HG02938 (cell line): ENCODE results near the gene RNF223.
A peak's percentile ranks its signal among the peaks of the same experiment; 100 is the strongest.
"Not testable (repeated sequence)": the region's sequence is repeated elsewhere in the genome, so short reads cannot be mapped to it uniquely, and the experiment has no call there.

Source experiments
- ATAC-seq: cut with Tn5 transposase; IDR thresholded peaks from one replicate; pipeline ENCODE4 v1.9.1; 2021; ENCODE audit warnings: mild to moderate bottlenecking, moderate library complexity; ENCODE audit not compliant: unreplicated experiment

Gene RNF223

GRCh38 chr1:1074631-1075147 is 583 bp upstream of the RNF223 start:
- no peak for ATAC-seq

GRCh38 chr1:1072849-1073742 is 1.0 kb downstream of the RNF223 start:
- no peak for ATAC-seq

- ATAC-seq, result no peak
These were observed 1.7 kb downstream of the RNF223 start for GRCh38 chr1:1072299-1072848.

- no peak for ATAC-seq
These were observed 2.4 kb downstream of the RNF223 start for GRCh38 chr1:1071486-1072298.

GRCh38 chr1:1069711-1070676 is 4.1 kb downstream of the RNF223 start:
- no peak for ATAC-seq

GRCh38 chr1:1069056-1069710 is 4.9 kb downstream of the RNF223 start:
- ATAC-seq, result no peak

GRCh38 chr1:1068517-1069055 is 5.5 kb downstream of the RNF223 start:
- ATAC-seq, result no peak

GRCh38 chr1:1067860-1068516 is 6.1 kb downstream of the RNF223 start:
- ATAC-seq, result no peak

GRCh38 chr1:1067284-1067859 is 6.7 kb downstream of the RNF223 start:
- no peak for ATAC-seq

GRCh38 chr1:1066403-1067283 is 7.5 kb downstream of the RNF223 start:
- ATAC-seq, result no peak

GRCh38 chr1:1065940-1066304 is 8.2 kb downstream of the RNF223 start:
- ATAC-seq, result not testable (repeated sequence)

- ATAC-seq, result no peak
These were observed 8.7 kb downstream of the RNF223 start for GRCh38 chr1:1065265-1065939.

GRCh38 chr1:1063945-1064831 is 9.9 kb downstream of the RNF223 start:
- ATAC-seq, result peak; percentile 39

GRCh38 chr1:1063261-1063944 is 10.7 kb downstream of the RNF223 start:
- no peak for ATAC-seq

GRCh38 chr1:1062348-1063163 is 11.6 kb downstream of the RNF223 start:
- ATAC-seq, result no peak
